Liver (tissue), 9 donors: ENCODE data around the gene SBF2. TPM values are rescaled to one million over a fixed set of nuclear protein-coding genes. Genes with fewer than 3 reads are reported as not detected.

Experiments used
- DNase-seq: peaks from one replicate; pipeline ENCODE4 v3.0.0-alpha.2; 2017; ENCODE audit warnings: low spot score
- H3K27ac ChIP-seq, 2 donors: one replicate each; pipeline ENCODE4 v1.7.0; 2013; ENCODE audit warnings: inconsistent platforms in 2 of 2, low read length in 2 of 2, control low read depth in 1 of 2, low read depth in 1 of 2, mild to moderate bottlenecking in 1 of 2
- H3K27me3 ChIP-seq, 4 donors: one replicate each; pipeline versions ENCODE4 v1.6.1 to v1.7.0; 2013; ENCODE audit warnings: low read length in 3 of 4, inconsistent platforms in 1 of 4, mild to moderate bottlenecking in 1 of 4, moderate library complexity in 1 of 4; ENCODE audit not compliant: control insufficient read depth in 4 of 4, insufficient read depth in 4 of 4
- H3K36me3 ChIP-seq, 4 donors: one replicate each; pipeline versions ENCODE4 v1.6.1 to v1.7.0; 2013; ENCODE audit warnings: low read length in 3 of 4, mild to moderate bottlenecking in 3 of 4, low read depth in 1 of 4, moderate library complexity in 1 of 4; ENCODE audit not compliant: control insufficient read depth in 4 of 4, insufficient read depth in 3 of 4
- H3K4me1 ChIP-seq, 4 donors: one replicate each; pipeline versions ENCODE4 v1.6.1 to v1.7.0; 2013; ENCODE audit warnings: low read length in 3 of 4, mild to moderate bottlenecking in 3 of 4, moderate library complexity in 1 of 4; ENCODE audit not compliant: control insufficient read depth in 4 of 4, insufficient read depth in 4 of 4
- H3K4me3 ChIP-seq, 3 donors: one replicate each; pipeline versions ENCODE4 v1.6.1 to v1.7.0; 2013; ENCODE audit warnings: low read length in 3 of 3, control low read depth in 1 of 3, low read depth in 1 of 3, mild to moderate bottlenecking in 1 of 3
- H3K9ac ChIP-seq, 2 donors: one replicate each; pipeline ENCODE4 v1.7.0; 2013; ENCODE audit warnings: low read length in 2 of 2, mild to moderate bottlenecking in 2 of 2, moderate library complexity in 2 of 2, control low read depth in 1 of 2, low read depth in 1 of 2
- H3K9me3 ChIP-seq, 4 donors: one replicate each; pipeline versions ENCODE4 v1.6.1 to v1.7.0; 2013; ENCODE audit warnings: low read length in 3 of 4; ENCODE audit not compliant: control insufficient read depth in 4 of 4
- ATF3 ChIP-seq: IDR thresholded peaks from 2 replicates; pipeline ENCODE4 v1.6.1; 2016; ENCODE audit warnings: antibody characterized with exemption
- CTCF ChIP-seq: fragments of 150-350 bp; IDR thresholded peaks from 2 replicates; pipeline ENCODE4 v1.5.1; 2017; ENCODE audit warnings: improper control_type of control experiment, low read depth, low read length; ENCODE audit not compliant: missing input control
- EGR1 ChIP-seq, 2 donors: IDR thresholded peaks; 2 replicates each; pipeline ENCODE4 v1.6.1; 2016 to 2018; ENCODE audit warnings: antibody characterized with exemption in 2 of 2, low read depth in 2 of 2
- FOXA1 ChIP-seq: IDR thresholded peaks from 2 replicates; pipeline ENCODE4 v1.6.1; 2016; ENCODE audit warnings: antibody characterized with exemption
- FOXA2 ChIP-seq: IDR thresholded peaks from 2 replicates; pipeline ENCODE4 v1.6.1; 2016; ENCODE audit warnings: antibody characterized with exemption
- GABPA ChIP-seq, 2 donors: IDR thresholded peaks in 1 of 2; conservative IDR thresholded peaks in 1 of 2; 2 replicates each; pipeline ENCODE4 v1.6.1; 2016; ENCODE audit warnings: antibody characterized with exemption in 2 of 2, mild to moderate bottlenecking in 1 of 2, moderate library complexity in 1 of 2
- HNF4A ChIP-seq, 2 donors: conservative IDR thresholded peaks; 2 replicates each; pipeline ENCODE4 v1.6.1; 2016; ENCODE audit warnings: antibody characterized with exemption in 2 of 2, mild to moderate bottlenecking in 2 of 2
- HNF4G ChIP-seq: IDR thresholded peaks from 2 replicates; pipeline ENCODE4 v1.6.1; 2016; ENCODE audit warnings: antibody characterized with exemption
- JUND ChIP-seq, 2 donors: IDR thresholded peaks; 2 replicates each; pipeline ENCODE4 v1.6.1; 2016; ENCODE audit warnings: antibody characterized with exemption in 2 of 2
- MAX ChIP-seq: IDR thresholded peaks from 2 replicates; pipeline ENCODE4 v1.6.1; 2016; ENCODE audit warnings: antibody characterized with exemption
- NR2F2 ChIP-seq: IDR thresholded peaks from 2 replicates; pipeline ENCODE4 v1.6.1; 2016; ENCODE audit warnings: antibody characterized with exemption
- RAD21 ChIP-seq, 2 donors: IDR thresholded peaks; 2 replicates each; pipeline ENCODE4 v1.6.1; 2016; ENCODE audit warnings: antibody characterized with exemption in 2 of 2, mild to moderate bottlenecking in 2 of 2
- REST ChIP-seq: IDR thresholded peaks from 2 replicates; pipeline ENCODE4 v1.6.1; 2016; ENCODE audit warnings: antibody characterized with exemption, mild to moderate bottlenecking
- RXRA ChIP-seq, 2 donors: IDR thresholded peaks; 2 replicates each; pipeline ENCODE4 v1.6.1; 2017 to 2018; ENCODE audit warnings: antibody characterized with exemption in 2 of 2, mild to moderate bottlenecking in 1 of 2
- SP1 ChIP-seq: IDR thresholded peaks from 2 replicates; pipeline ENCODE4 v1.6.1; 2018; ENCODE audit warnings: antibody characterized with exemption, mild to moderate bottlenecking
- TAF1 ChIP-seq: conservative IDR thresholded peaks from 2 replicates; pipeline ENCODE4 v1.6.1; 2016; ENCODE audit warnings: antibody characterized with exemption, mild to moderate bottlenecking
- YY1 ChIP-seq: IDR thresholded peaks from 2 replicates; pipeline ENCODE4 v1.6.1; 2016; ENCODE audit warnings: antibody characterized with exemption, mild to moderate bottlenecking
- ZBTB33 ChIP-seq: IDR thresholded peaks from 2 replicates; pipeline ENCODE4 v1.6.1; 2016; ENCODE audit warnings: antibody characterized with exemption
- WGBS: extraction: QIAGEN DNeasy Blood & Tissue Kit; methylation state at CpG from one replicate; pipeline ENCODE4 v1.1.7; 2013; 5-methylcytosine and 5-hydroxymethylcytosine counted together
- polyA plus RNA-seq, 2 donors: library from polyadenylated mRNA; stranded (reverse) in 1 of 2; unstranded in 1 of 2; fragments of 200-250 nt in 1 of 2; fragments of >200 nt in 1 of 2; fragmentation: Nextera tagmentation in 1 of 2; extraction: Ambion mirVana in 1 of 2; gene quantifications; one replicate each; pipeline versions ENCODE4 v1.2.1 to v1.2.3, GENCODE V29; 2013 to 2015
- total RNA-seq, 2 donors: library from RNA; depleted of rRNA; stranded (reverse); fragments of >200 nt; gene quantifications; one replicate each; pipeline ENCODE4 v1.2.3, GENCODE V29; 2014
- donor health status: healthy.
- donor health status: healthy.
- donor health status: healthy.
- donor health status: healthy.
- donor health status: healthy.

The SBF2 gene
- total and polyA plus RNA-seq, 4 donors, result 7.5 to 31.3 (median 14.7) TPM

- TF ChIP-seq ZBTB33, result no peak
- TF ChIP-seq RAD21 (IDR thresholded peaks at IDR 0.05), result no peak
Measured at GRCh38 chr11:10042699-10043098, 251.3 kb downstream of the SBF2 start (continued).

- WGBS, result 76% methylated on average over 2 of the region's 2 CpGs
- no peak for TF ChIP-seq HNF4A (conservative IDR thresholded peaks at IDR 0.05)
- Histone ChIP-seq H3K4me1 (peaks cover 0 to 24% (median 12%) of the 10 kb centered on the region in 4 donors), H3K9ac (no peak overlapping the region), H3K9me3 (peaks cover 6 to 19% (median 7%) of the 10 kb centered on the region in 4 donors), H3K27me3 (no peaks in the 10 kb centered on the region), H3K27ac (no peak overlapping the region), H3K36me3 (no peaks in the 10 kb centered on the region), H3K4me3 (no peak overlapping the region)
- DNase-seq, result no peak
Measured at GRCh38 chr11:10041748-10042446, 252.1 kb downstream of the SBF2 start.

GRCh38 chr11:10041332-10041731 lies 252.7 kb downstream of the SBF2 start:
- no peak for DNase-seq
- no peak overlapping the region for H3K4me3 ChIP-seq
- no peak for TF ChIP-seq MAX
- no peak for TF ChIP-seq TAF1
- no peak for TF ChIP-seq EGR1 (IDR thresholded peaks at IDR 0.05; ENCODE audit: low read depth in 2 of 2)
- TF ChIP-seq CTCF, result no peak
- no peak for TF ChIP-seq NR2F2
- TF ChIP-seq ATF3, result no peak
- TF ChIP-seq FOXA2, result no peak
- TF ChIP-seq HNF4G, result no peak
- TF ChIP-seq REST, result no peak
- TF ChIP-seq RXRA (IDR thresholded peaks at IDR 0.05), result no peak
- no peak for TF ChIP-seq GABPA (IDR thresholded peaks at IDR 0.05 in 1 of 2, conservative IDR thresholded peaks at IDR 0.05 in 1 of 2)
- TF ChIP-seq HNF4A (conservative IDR thresholded peaks at IDR 0.05), result no peak
- no peak for TF ChIP-seq FOXA1
- TF ChIP-seq ZBTB33, result no peak
- TF ChIP-seq JUND (IDR thresholded peaks at IDR 0.05), result no peak
- TF ChIP-seq RAD21 (IDR thresholded peaks at IDR 0.05), result no peak
- no peak for TF ChIP-seq SP1
- no peak for TF ChIP-seq YY1
- no peak overlapping the region for H3K27ac ChIP-seq
- H3K4me1 ChIP-seq, result peaks cover 0 to 24% (median 12%) of the 10 kb centered on the region in 4 donors
- 75% methylated on average over 2 of the region's 2 CpGs for WGBS
- no peaks in the 10 kb centered on the region for H3K27me3 ChIP-seq
- H3K9me3 ChIP-seq, result peaks cover 6 to 18% (median 7%) of the 10 kb centered on the region in 4 donors
- no peaks in the 10 kb centered on the region for H3K36me3 ChIP-seq
- H3K9ac ChIP-seq, result no peak overlapping the region
